Measurements from ENCODE around the gene PXK. TPM values are rescaled to one million over a fixed set of nuclear protein-coding genes. Genes with fewer than 3 reads are reported as not detected.

Gene PXK
- 14.2 and 32.1 TPM in 2 replicates for total RNA-seq

DNA sequence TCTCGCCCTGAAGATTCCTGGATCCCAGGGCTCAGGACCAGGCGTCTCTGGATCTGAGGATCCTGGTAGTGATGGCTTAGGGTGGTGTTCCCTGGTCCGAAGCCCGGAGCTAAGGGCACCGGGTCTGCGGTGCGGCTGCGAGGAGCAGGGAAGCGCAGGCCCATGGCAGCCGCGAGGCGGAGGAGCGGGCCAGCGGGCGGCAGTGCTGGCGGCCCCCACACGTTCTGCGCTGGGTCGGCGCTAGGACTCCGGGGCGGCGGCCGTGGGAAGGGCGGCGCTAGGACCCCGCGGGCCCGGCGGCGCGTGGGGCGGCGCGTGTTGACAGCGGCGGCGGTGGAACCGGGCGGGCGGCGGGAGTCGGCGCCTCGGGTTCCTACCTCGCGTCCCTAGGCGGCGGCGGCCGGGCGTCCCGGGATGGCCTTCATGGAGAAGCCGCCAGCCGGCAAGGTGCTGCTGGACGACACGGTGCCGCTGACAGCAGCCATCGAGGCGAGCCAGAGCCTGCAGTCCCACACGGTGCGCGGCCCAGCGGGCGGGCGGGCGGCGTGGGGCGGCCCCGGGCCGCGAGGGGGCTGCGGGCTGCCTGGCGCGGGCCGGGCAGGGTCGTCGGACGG lies at the start of gene PXK:
PXK (plus strand) TSS at position 318 of the 614 bp plus-strand sequence; CDS start at position 415, 97 bp downstream.

DNA sequence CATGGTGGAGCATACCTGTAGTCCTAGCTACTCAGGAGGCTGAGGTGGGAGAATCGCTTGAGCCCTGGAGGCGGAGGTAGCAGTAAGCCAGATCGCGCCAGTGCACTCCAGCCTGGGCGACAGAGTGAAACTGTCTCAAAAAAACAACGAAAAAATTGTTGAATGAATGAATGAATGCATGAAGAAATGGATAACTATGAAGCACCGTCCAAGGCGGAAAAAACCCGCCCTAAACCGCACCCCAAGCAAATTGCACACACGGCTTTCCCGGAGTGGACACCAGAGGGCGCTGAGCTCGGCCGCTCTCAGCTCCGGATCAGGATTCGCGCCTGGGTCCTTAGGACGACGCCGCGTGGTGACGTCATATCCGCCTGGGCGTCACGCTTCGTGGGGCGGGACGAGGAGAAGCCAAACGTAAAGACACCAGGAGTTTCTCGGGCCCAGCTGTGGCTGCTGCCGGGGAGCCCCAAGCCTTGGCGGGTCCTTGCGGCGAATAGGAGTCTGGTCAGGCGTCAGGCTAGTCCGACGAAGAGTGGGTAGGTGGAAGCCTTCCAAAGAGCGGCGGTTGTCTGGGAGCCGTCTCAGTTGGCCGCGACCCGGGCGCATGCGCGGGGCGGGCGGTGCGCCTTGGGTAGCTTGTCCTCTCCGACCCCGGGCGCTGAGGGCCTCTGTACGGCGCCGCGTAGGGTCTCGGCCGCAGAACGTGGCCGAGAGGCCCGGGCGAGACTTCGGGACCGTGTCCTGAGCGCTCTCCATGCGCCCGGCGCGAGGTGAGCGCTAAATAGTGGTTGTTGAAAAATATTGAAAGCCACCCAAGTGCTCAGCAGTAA lies 26.6 kb upstream of the PXK start, which contains the start of the genes HTD2 and RPP14:
HTD2 (plus strand) TSS at position 639 of the 830 bp plus-strand sequence. CDS start 11,094 bp downstream, outside the sequence.
RPP14 (plus strand) TSS at position 364 of the 830 bp plus-strand sequence. CDS start 4,085 bp downstream, outside the sequence.

GRCh38 chr3:58433400-58434167 lies 100.9 kb downstream of the PXK start, which contains the start of gene PDHB:
TSS of gene PDHB (minus strand) at chr3:58433832. CDS start at chr3:58433809, 23 bp downstream.

Other genes starting within 250 kb of the PXK start
- gene DNASE1L3, start 121.9 kb upstream of the PXK start, total RNA-seq, result 0.19 and 0.56 TPM in 2 replicates
- gene ABHD6, start 95.1 kb upstream of the PXK start, total RNA-seq, result 8.4 and 14.9 TPM in 2 replicates
- gene RPP14, start 26.6 kb upstream of the PXK start, total RNA-seq, result 11.0 and 19.0 TPM in 2 replicates
- gene HTD2, start 26.4 kb upstream of the PXK start, total RNA-seq, result 6.1 and 12.4 TPM in 2 replicates
- 104 and 146 TPM in 2 replicates for gene PDHB, start 100.9 kb downstream of the PXK start, total RNA-seq
- gene KCTD6, start 159.2 kb downstream of the PXK start, total RNA-seq, result 7.9 and 8.7 TPM in 2 replicates
- gene ACOX2, start 204.3 kb downstream of the PXK start, total RNA-seq, result 10.2 and 13.5 TPM in 2 replicates
- gene FAM107A, start 244.5 kb downstream of the PXK start, total RNA-seq, result not detected in 2 replicates